H9 (cell line): ENCODE results near the gene USP5. TPM values are rescaled to one million over a fixed set of nuclear protein-coding genes. Genes with fewer than 3 reads are reported as not detected.

Experiments used
- DNase-seq: peaks from one replicate; pipeline ENCODE4 v3.0.0-alpha.2; 2017
- H2AFZ ChIP-seq: one replicate; pipeline ENCODE4 v1.6.1; 2013; ENCODE audit warnings: mild to moderate bottlenecking, low read length, control low read depth, moderate library complexity
- H2AK5ac ChIP-seq: 2 replicates; pipeline ENCODE4 v1.6.1; 2013; ENCODE audit warnings: low read length, control low read depth, mixed read lengths; ENCODE audit not compliant: insufficient read length
- H2BK120ac ChIP-seq: one replicate; pipeline ENCODE4 v1.6.1; 2013; ENCODE audit warnings: low read depth, mild to moderate bottlenecking, low read length, control low read depth, inconsistent platforms; ENCODE audit not compliant: poor library complexity, severe bottlenecking
- H2BK12ac ChIP-seq: 2 replicates; pipeline ENCODE4 v1.6.1; 2013; ENCODE audit warnings: low read length, control low read depth, mixed read lengths, low read depth; ENCODE audit not compliant: insufficient read length
- H2BK15ac ChIP-seq: 2 replicates; pipeline ENCODE4 v1.6.1; 2013; ENCODE audit warnings: low read depth, low read length, control low read depth
- H2BK20ac ChIP-seq: one replicate; pipeline ENCODE4 v1.6.1; 2013; ENCODE audit warnings: low read depth, mild to moderate bottlenecking, low read length, control low read depth, inconsistent platforms; ENCODE audit not compliant: poor library complexity, severe bottlenecking
- H2BK5ac ChIP-seq: 2 replicates; pipeline ENCODE4 v1.6.1; 2013; ENCODE audit warnings: low read length, control low read depth, mixed read lengths; ENCODE audit not compliant: insufficient read length
- H3K14ac ChIP-seq: 2 replicates; pipeline ENCODE4 v1.6.1; 2013; ENCODE audit warnings: low read length, control low read depth; ENCODE audit not compliant: insufficient read depth
- H3K18ac ChIP-seq: 2 replicates; pipeline ENCODE4 v1.6.1; 2013; ENCODE audit warnings: low read depth, mild to moderate bottlenecking, mixed read lengths, low read length, control low read depth; ENCODE audit not compliant: insufficient read length
- H3K23ac ChIP-seq: 2 replicates; pipeline ENCODE4 v1.6.1; 2013; ENCODE audit warnings: low read length, control low read depth, mixed read lengths, low read depth; ENCODE audit not compliant: insufficient read length
- H3K23me2 ChIP-seq: 2 replicates; pipeline ENCODE4 v1.6.1; 2013; ENCODE audit warnings: low read depth, mild to moderate bottlenecking, mixed read lengths, low read length, control low read depth; ENCODE audit not compliant: insufficient read length, poor library complexity, severe bottlenecking
- H3K27ac ChIP-seq: 2 replicates; pipeline ENCODE4 v1.5.1; 2013; ENCODE audit warnings: low read length, control low read depth, mixed read lengths, low read depth; ENCODE audit not compliant: insufficient read length
- H3K27me3 ChIP-seq: 2 replicates; pipeline ENCODE4 v1.6.1; 2013; ENCODE audit warnings: low read length, control low read depth, inconsistent platforms; ENCODE audit not compliant: insufficient read depth
- H3K4ac ChIP-seq: 2 replicates; pipeline ENCODE4 v1.6.1; 2013; ENCODE audit warnings: low read depth, mild to moderate bottlenecking, control low read depth, inconsistent platforms, low read length, moderate library complexity
- H3K4me1 ChIP-seq: 2 replicates; pipeline ENCODE4 v1.6.1; 2013; ENCODE audit warnings: low read length, control low read depth, inconsistent platforms; ENCODE audit not compliant: insufficient read depth
- H3K4me2 ChIP-seq: 2 replicates; pipeline ENCODE4 v1.6.1; 2013; ENCODE audit warnings: low read length, control low read depth, mixed read lengths; ENCODE audit not compliant: insufficient read length, insufficient read depth
- H3K56ac ChIP-seq: 2 replicates; pipeline ENCODE4 v1.6.1; 2013; ENCODE audit warnings: low read depth, mild to moderate bottlenecking, mixed read lengths, low read length, control low read depth; ENCODE audit not compliant: insufficient read length
- H3K79me1 ChIP-seq: 2 replicates; pipeline ENCODE4 v1.6.1; 2013; ENCODE audit warnings: low read depth, mild to moderate bottlenecking, moderate library complexity, low read length, control low read depth, inconsistent platforms; ENCODE audit not compliant: insufficient read depth, poor library complexity, severe bottlenecking
- H3K79me2 ChIP-seq: 2 replicates; pipeline ENCODE4 v1.6.1; 2013; ENCODE audit warnings: low read length, control low read depth, inconsistent platforms; ENCODE audit not compliant: insufficient read depth
- H3K9ac ChIP-seq: 2 replicates; pipeline ENCODE4 v1.6.1; 2013; ENCODE audit warnings: low read length, control low read depth, mixed read lengths; ENCODE audit not compliant: insufficient read length; ENCODE audit errors: extremely low read depth
- H3K9me3 ChIP-seq: one replicate; pipeline ENCODE4 v1.6.1; 2013; ENCODE audit warnings: low read depth, low read length, inconsistent platforms; ENCODE audit not compliant: control insufficient read depth
- H3T11ph ChIP-seq: one replicate; pipeline ENCODE4 v1.6.1; 2013; ENCODE audit warnings: mild to moderate bottlenecking, low read length, control low read depth, inconsistent platforms
- H4K20me1 ChIP-seq: one replicate; pipeline ENCODE4 v1.6.1; 2013; ENCODE audit not compliant: control insufficient read depth, insufficient read length, insufficient read depth
- H4K5ac ChIP-seq: 2 replicates; pipeline ENCODE4 v1.6.1; 2013; ENCODE audit warnings: low read depth, mild to moderate bottlenecking, mixed read lengths, low read length, control low read depth; ENCODE audit not compliant: insufficient read length
- H4K8ac ChIP-seq: replicated peaks from 2 replicates; pipeline ENCODE4 v1.6.1; 2013; ENCODE audit warnings: low read length, control low read depth, mixed read lengths, low read depth; ENCODE audit not compliant: insufficient read length
- H4K91ac ChIP-seq: 2 replicates; pipeline ENCODE4 v1.6.1; 2013; ENCODE audit warnings: low read depth, mild to moderate bottlenecking, moderate library complexity, mixed read lengths, low read length, control low read depth; ENCODE audit not compliant: insufficient read length
- H3K27ac Mint-ChIP-seq, 3 experiments: 2 replicates in 2 of 3; 3 replicates in 1 of 3; pipeline ENCODE4 v1.8.0; 2020 to 2021; ENCODE audit warnings: mixed read lengths in 3 of 3, mild to moderate bottlenecking in 1 of 3, moderate library complexity in 1 of 3
- H3K27me3 Mint-ChIP-seq: 2 replicates; pipeline ENCODE4 v1.8.0; 2021; ENCODE audit warnings: low read depth, mild to moderate bottlenecking, moderate library complexity, mixed read lengths
- H3K36me3 Mint-ChIP-seq, 3 experiments: 2 replicates in 2 of 3; 3 replicates in 1 of 3; pipeline ENCODE4 v1.8.0; 2020 to 2021; ENCODE audit warnings: low read depth in 3 of 3, mixed read lengths in 3 of 3; ENCODE audit not compliant: insufficient read depth in 1 of 3
- H3K4me1 Mint-ChIP-seq, 2 experiments: 2 replicates each; pipeline ENCODE4 v1.8.0; 2020; ENCODE audit warnings: mixed read lengths in 2 of 2
- H3K4me3 Mint-ChIP-seq, 2 experiments: 2 replicates in 1 of 2; 3 replicates in 1 of 2; pipeline ENCODE4 v1.8.0; 2020 to 2021; ENCODE audit warnings: mild to moderate bottlenecking in 2 of 2, mixed read lengths in 2 of 2, moderate library complexity in 1 of 2
- H3K9me3 Mint-ChIP-seq, 2 experiments: 2 replicates in 1 of 2; 3 replicates in 1 of 2; pipeline ENCODE4 v1.8.0; 2020; ENCODE audit warnings: mild to moderate bottlenecking in 2 of 2, mixed read lengths in 2 of 2, moderate library complexity in 1 of 2
- WGBS: extraction: QIAGEN DNeasy Blood & Tissue Kit; methylation state at CpG from one replicate; pipeline ENCODE4 v1.1.7; 2013; ENCODE audit warnings: missing lambda C conversion rate, low lambda C conversion rate, mixed read lengths; ENCODE audit not compliant: insufficient read length; ENCODE audit errors: extremely low coverage; 5-methylcytosine and 5-hydroxymethylcytosine counted together
- total RNA-seq: library from RNA; stranded (reverse); gene quantifications from 2 replicates; pipeline ENCODE4 v1.2.1, GENCODE V29; 2021
- TF ChIP-seq, protein P1 (sequence below): fragments of 200-600 bp; sonication (generic); conservative IDR thresholded peaks from 3 replicates; pipeline ENCODE4 v1.8.0; 2021; ENCODE audit warnings: antibody characterized with exemption, mild to moderate bottlenecking

Gene USP5
- total RNA-seq, 1 experiment from 2014 or later = 143 TPM

DNA sequence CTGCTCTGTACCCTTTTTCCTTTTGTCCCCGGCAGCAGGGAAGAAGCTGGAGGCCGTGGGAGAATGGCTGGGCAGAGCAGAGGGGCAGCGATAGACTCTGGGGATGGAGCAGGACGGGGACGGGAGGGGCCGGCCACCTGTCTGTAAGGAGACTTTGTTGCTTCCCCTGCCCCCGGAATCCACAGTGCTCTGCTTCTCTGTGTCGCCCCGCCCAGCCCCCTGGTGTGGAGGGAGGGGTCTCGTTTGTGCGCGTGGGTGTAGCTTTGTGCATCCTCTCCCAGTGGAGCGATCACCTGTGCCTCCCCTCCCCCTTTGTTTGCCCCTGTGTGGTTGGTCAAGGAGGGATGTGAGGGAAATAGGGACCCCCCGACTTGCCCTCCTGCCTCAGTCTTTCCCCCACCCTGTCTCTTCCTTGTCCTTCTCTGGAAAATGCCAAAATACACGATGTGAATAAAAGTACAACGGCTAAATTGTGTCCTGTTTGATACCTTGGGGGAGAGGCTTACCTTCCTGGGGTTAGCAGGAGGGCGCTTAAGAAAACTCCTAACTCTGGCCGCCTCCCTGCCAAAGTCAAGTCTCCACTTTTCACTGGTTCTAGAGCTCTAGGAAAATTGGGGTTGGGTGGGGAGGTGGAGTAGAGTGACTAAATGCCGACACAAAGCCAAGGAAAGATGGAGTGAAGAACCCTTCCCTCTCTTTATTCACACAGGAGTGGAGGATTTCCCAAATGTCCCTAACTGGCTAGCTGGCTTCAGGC is 14.4 kb downstream of the USP5 start:
- peak overlapping the region; percentile 93 to 95 for H3K4me3 Mint-ChIP-seq
- H3K9me3 Mint-ChIP-seq = no peaks in the 10 kb centered on the region; a peak in 1 of 5 replicates
- Histone ChIP-seq H3K4ac (no peak overlapping the region), H2BK20ac (no peak overlapping the region), H2BK5ac (no peak overlapping the region), H2AK5ac (no peak overlapping the region), H3K27ac (no peak overlapping the region), H3K23me2 (peaks cover 9% of the 10 kb centered on the region), H3K27me3 (no peaks in the 10 kb centered on the region), H3K23ac (no peak overlapping the region), H3K9me3 (no peaks in the 10 kb centered on the region), H3K9ac (no peak overlapping the region), H2BK12ac (no peak overlapping the region), H4K8ac (no peak overlapping the region), H2AFZ (no peak overlapping the region), H3K18ac (no peak overlapping the region), H4K20me1 (no peaks in the 10 kb centered on the region), H3K79me1 (no peaks in the 10 kb centered on the region), H3K4me1 (no peaks in the 10 kb centered on the region; the same call in 1 of the 2 replicates), H4K91ac (no peak overlapping the region), H3K79me2 (peaks cover 5% of the 10 kb centered on the region; the same call in 1 of the 2 replicates), H3T11ph (no peak overlapping the region), H3K56ac (no peak overlapping the region), H3K14ac (no peak overlapping the region), H4K5ac (no peak overlapping the region), H2BK15ac (no peak overlapping the region), H2BK120ac (no peak overlapping the region), H3K4me2 (peak overlapping the region; percentile 94)
- peak; percentile 72 for DNase-seq
- H3K27ac Mint-ChIP-seq = peak overlapping the region in 2 of 3 experiments; percentile 32 to 52; a peak in 4 of 7 replicates
- no peaks in the 10 kb centered on the region for H3K27me3 Mint-ChIP-seq
- WGBS = no CpG with 5 or more reads among the region's 19 CpGs
- peaks cover 41 to 47% of the 10 kb centered on the region in 2 experiments for H3K4me1 Mint-ChIP-seq
- peaks cover 51 to 79% (median 73%) of the 10 kb centered on the region in 3 experiments for H3K36me3 Mint-ChIP-seq
- TF ChIP-seq, protein P1, sequence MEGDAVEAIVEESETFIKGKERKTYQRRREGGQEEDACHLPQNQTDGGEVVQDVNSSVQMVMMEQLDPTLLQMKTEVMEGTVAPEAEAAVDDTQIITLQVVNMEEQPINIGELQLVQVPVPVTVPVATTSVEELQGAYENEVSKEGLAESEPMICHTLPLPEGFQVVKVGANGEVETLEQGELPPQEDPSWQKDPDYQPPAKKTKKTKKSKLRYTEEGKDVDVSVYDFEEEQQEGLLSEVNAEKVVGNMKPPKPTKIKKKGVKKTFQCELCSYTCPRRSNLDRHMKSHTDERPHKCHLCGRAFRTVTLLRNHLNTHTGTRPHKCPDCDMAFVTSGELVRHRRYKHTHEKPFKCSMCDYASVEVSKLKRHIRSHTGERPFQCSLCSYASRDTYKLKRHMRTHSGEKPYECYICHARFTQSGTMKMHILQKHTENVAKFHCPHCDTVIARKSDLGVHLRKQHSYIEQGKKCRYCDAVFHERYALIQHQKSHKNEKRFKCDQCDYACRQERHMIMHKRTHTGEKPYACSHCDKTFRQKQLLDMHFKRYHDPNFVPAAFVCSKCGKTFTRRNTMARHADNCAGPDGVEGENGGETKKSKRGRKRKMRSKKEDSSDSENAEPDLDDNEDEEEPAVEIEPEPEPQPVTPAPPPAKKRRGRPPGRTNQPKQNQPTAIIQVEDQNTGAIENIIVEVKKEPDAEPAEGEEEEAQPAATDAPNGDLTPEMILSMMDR = no peak
